ENCODE data around the gene COL6A2. TPM values are rescaled to one million over a fixed set of nuclear protein-coding genes. Genes with fewer than 3 reads are reported as not detected.

The COL6A2 gene
- total and polyA plus RNA-seq, 2 of the 4 experiments (the other 2 are of a cell fraction) = 208 to 1,065 TPM

DNA sequence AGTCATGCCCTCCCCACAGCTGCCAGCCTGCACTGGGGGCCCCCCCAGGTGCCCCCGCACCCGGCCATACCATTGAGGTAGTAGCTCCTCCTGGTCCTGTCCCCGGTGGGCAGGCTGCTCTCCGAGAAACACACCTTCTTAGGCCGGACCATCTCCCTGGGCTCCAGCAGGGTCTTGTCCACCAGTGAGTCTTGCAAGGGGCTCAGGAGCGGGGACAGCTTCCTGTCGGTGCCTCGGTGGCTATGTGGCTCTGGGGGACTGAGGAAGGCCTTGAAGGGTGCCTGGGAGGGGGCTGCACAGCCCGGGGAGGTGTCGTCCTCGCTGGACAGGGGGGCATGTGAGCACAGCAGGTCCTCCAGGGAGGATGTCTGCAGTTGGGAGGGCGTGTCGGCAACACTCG, 70.3 kb downstream of the COL6A2 start:
- Histone ChIP-seq H3K14ac (replicated peaks; ENCODE audit: low read depth, low read length) (no peak overlapping the region), H3K9me1 (ENCODE audit: insufficient read depth, low read length) (no peaks in the 10 kb centered on the region), H2BK15ac (ENCODE audit: low read depth, low read length) (no peak overlapping the region), H2AK9ac (replicated peaks; ENCODE audit: low read depth, low read length, poor library complexity) (no peak overlapping the region), H2AK5ac (ENCODE audit: low read depth, low read length) (no peak overlapping the region), H3K4me2 (ENCODE audit: low read depth, low read length) (no peak overlapping the region), H3K27ac (ENCODE audit: insufficient read depth, low read length) (no peak overlapping the region), H3K23ac (ENCODE audit: low read depth, low read length) (no peak overlapping the region), H3K27me3 (ENCODE audit: control insufficient read depth, insufficient read depth, low read length) (no peaks in the 10 kb centered on the region), H2BK5ac (ENCODE audit: low read depth, low read length, poor library complexity, severe bottlenecking) (no peak overlapping the region), H3K9ac (ENCODE audit: low read depth, low read length) (no peak overlapping the region), H3K79me1 (ENCODE audit: low read depth in 1 of 2, low read length in 2 of 2) (no peaks in the 10 kb centered on the region), H4K8ac (ENCODE audit: low read depth in 2 of 2, low read length in 2 of 2) (no peak overlapping the region), H2AFZ (replicated peaks; ENCODE audit: low read length, poor library complexity) (no peak overlapping the region), H4K20me1 (ENCODE audit: insufficient read depth, low read length) (no peaks in the 10 kb centered on the region), H4K5ac (ENCODE audit: low read depth, low read length) (no peak overlapping the region), H3K56ac (ENCODE audit: extremely low read depth, insufficient read depth, low read length) (no peak overlapping the region), H3K18ac (ENCODE audit: low read depth, low read length) (no peak overlapping the region), H2BK20ac (ENCODE audit: low read depth, low read length) (no peak overlapping the region), H3K4me3 (ENCODE audit: insufficient read depth, low read depth, low read length) (no peak overlapping the region), H4K91ac (ENCODE audit: insufficient read depth, low read depth, low read length) (no peak overlapping the region), H3K36me3 (ENCODE audit: control insufficient read depth, insufficient read depth, low read length) (peaks cover 2% of the 10 kb centered on the region), H3K4ac (ENCODE audit: low read depth, low read length) (no peak overlapping the region), H3K4me1 (ENCODE audit: control insufficient read depth, insufficient read depth, low read length) (no peaks in the 10 kb centered on the region), H2BK120ac (ENCODE audit: low read depth, low read length) (no peak overlapping the region), H3K9me3 (ENCODE audit: control insufficient read depth, insufficient read depth, low read length) (peaks cover 1% of the 10 kb centered on the region; the same call in 1 of the 2 replicates)
- in situ Hi-C loops (cut with MboI; ENCODE audit: low sequenced_read_pairs) = no loop called here
- DNase-seq (no peak), ATAC-seq (ENCODE audit: low read depth) (no peak)
- no TSS peak for BruUV-seq (replicated peaks)
- intact Hi-C loops (cut with micrococcal nuclease) = no loop called here
- ChIA-PET CTCF (no interaction called here), POLR2A (ENCODE audit: unreplicated experiment) (no interaction called here)
- dilution Hi-C loops (cut with HindIII; ENCODE audit: low sequenced_read_pairs, unreplicated experiment) = no loop called here
- WGBS, 2 experiments (ENCODE audit: extremely low coverage in 2 of 2, insufficient read length in 1 of 2) = 78% methylated on average over 4 of the region's 14 CpGs; no CpG with 5 or more reads in 1 of the 2 experiments
- TF ChIP-seq, protein P1, sequence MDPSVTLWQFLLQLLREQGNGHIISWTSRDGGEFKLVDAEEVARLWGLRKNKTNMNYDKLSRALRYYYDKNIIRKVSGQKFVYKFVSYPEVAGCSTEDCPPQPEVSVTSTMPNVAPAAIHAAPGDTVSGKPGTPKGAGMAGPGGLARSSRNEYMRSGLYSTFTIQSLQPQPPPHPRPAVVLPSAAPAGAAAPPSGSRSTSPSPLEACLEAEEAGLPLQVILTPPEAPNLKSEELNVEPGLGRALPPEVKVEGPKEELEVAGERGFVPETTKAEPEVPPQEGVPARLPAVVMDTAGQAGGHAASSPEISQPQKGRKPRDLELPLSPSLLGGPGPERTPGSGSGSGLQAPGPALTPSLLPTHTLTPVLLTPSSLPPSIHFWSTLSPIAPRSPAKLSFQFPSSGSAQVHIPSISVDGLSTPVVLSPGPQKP (IDR thresholded peaks at IDR 0.05; ENCODE audit: borderline replicate concordance, low read depth, low read length) = no peak
- TF ChIP-seq RCOR1 (IDR thresholded peaks at IDR 0.05; ENCODE audit: insufficient replicate concordance, low read length) (no peak), SMC3 (IDR thresholded peaks at IDR 0.05; ENCODE audit: low read depth, low read length) (no peak), CEBPB (IDR thresholded peaks at IDR 0.05; ENCODE audit: low read depth, low read length) (no peak), CHD1 (IDR thresholded peaks at IDR 0.05; ENCODE audit: low read depth, low read length) (no peak), NFE2L2 (IDR thresholded peaks at IDR 0.05; ENCODE audit: low read depth, low read length) (no peak), MAFK (IDR thresholded peaks at IDR 0.05; ENCODE audit: low read depth, low read length) (no peak), POLR2A (IDR thresholded peaks at IDR 0.05; ENCODE audit: low read depth, low read length) (no peak)
- TF ChIP-seq, protein P2, sequence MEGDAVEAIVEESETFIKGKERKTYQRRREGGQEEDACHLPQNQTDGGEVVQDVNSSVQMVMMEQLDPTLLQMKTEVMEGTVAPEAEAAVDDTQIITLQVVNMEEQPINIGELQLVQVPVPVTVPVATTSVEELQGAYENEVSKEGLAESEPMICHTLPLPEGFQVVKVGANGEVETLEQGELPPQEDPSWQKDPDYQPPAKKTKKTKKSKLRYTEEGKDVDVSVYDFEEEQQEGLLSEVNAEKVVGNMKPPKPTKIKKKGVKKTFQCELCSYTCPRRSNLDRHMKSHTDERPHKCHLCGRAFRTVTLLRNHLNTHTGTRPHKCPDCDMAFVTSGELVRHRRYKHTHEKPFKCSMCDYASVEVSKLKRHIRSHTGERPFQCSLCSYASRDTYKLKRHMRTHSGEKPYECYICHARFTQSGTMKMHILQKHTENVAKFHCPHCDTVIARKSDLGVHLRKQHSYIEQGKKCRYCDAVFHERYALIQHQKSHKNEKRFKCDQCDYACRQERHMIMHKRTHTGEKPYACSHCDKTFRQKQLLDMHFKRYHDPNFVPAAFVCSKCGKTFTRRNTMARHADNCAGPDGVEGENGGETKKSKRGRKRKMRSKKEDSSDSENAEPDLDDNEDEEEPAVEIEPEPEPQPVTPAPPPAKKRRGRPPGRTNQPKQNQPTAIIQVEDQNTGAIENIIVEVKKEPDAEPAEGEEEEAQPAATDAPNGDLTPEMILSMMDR (conservative IDR thresholded peaks at IDR 0.05; ENCODE audit: low read depth, low read length) = no peak
- TF ChIP-seq, protein P3, sequence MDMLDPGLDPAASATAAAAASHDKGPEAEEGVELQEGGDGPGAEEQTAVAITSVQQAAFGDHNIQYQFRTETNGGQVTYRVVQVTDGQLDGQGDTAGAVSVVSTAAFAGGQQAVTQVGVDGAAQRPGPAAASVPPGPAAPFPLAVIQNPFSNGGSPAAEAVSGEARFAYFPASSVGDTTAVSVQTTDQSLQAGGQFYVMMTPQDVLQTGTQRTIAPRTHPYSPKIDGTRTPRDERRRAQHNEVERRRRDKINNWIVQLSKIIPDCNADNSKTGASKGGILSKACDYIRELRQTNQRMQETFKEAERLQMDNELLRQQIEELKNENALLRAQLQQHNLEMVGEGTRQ (IDR thresholded peaks at IDR 0.05; ENCODE audit: low read depth, low read length) = no peak
